ENCODE data around the gene MAGEA8.
"Not testable (repeated sequence)": the region's sequence is repeated elsewhere in the genome, so short reads cannot be mapped to it uniquely, and the experiment has no call there.

Gene MAGEA8, protein sequence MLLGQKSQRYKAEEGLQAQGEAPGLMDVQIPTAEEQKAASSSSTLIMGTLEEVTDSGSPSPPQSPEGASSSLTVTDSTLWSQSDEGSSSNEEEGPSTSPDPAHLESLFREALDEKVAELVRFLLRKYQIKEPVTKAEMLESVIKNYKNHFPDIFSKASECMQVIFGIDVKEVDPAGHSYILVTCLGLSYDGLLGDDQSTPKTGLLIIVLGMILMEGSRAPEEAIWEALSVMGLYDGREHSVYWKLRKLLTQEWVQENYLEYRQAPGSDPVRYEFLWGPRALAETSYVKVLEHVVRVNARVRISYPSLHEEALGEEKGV
- total RNA-seq, result 0 reads per million in 2 donors

DNA sequence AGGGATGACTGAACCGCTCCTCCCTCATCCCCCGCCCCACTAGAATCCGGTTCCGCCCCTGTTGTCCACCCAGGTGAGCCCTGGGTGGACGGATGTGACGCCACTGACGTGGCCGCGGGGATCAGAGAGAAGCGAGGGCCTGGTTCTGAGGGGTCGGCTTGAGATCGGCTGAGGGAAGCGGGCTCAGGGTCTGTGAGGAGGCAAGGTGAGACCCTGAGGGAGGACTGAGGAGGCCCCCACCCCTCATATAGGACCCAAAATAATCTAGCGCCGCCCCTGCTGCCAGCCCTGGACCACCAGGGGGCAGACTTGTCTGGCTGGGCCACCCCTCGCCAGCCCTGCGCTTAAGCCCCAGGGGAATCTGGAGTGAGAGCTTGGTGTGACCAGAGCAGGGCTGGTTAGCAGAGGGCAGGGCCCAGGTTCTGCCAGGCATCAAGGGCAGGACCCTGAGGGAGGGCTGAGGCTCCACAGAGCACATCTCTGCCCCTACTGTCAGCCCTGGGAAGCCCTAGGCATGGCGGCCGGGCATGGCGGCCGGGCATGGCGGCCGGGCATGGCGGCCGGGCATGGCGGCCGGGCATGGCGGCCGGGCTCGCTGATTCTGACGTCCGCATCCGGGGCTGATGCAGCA lies at the start of gene MAGEA8:
MAGEA8 (plus strand) TSS at position 103 of the 631 bp plus-strand sequence. CDS start 3,090 bp downstream, outside the sequence.
- DNase-seq, result no peak

DNA sequence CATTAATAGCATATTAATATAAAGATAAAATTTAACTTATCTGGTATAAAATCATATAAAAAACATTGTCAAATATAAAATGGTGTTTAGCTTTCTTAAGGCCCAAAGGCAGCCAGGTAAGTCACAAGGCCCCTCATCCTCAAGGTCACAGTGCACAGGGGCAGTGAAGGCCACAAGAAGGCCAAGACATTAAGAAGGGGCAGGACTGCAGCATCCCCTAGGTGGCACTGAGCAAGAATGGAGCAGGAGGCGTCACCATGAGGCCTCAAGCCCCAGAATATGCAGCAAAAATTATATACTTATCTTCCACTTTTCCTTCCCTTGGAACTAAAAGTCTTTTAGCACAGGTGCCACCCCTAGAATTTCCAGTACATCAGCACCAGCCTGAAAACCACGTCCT lies 49.5 kb upstream of the MAGEA8 start:
- no peak for DNase-seq

DNA sequence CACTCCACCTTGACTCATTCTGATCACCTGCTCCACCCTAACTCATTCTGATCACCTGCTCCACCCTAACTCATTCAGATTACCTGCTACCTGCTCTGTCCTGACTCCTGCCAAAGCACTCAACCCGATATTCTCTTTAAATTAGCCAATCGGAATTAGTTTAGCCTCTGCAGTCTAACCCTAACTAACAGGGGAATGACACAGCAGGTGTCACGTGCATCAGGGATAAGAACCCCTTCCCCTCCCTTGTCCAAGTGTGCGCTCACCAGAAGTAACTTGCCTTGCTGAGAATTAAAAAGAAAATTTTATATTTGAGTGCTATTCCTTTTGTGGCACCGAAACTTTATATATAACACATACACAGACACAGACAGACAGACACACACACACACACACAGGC lies 44.3 kb upstream of the MAGEA8 start:
- DNase-seq, result not testable (repeated sequence)

DNA sequence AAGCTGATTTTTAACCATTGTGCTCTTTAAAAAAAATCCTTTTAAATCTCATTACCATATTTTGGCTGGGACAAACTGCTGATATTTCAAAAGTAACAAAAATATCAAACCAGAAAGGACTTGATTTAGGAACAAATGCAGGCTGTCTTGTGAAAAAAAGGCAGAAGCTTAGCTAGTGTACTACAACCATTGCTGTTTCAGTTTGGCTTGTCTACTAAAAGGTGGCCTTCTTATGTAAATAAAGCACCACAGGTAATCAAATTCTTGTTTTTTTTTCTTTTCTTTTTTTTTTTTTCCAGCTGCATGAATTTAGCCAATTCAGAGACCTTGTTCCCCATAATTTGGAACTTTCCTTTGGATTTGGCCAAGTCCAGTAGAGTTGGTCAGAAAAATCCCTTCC lies 43.8 kb upstream of the MAGEA8 start:
- DNase-seq, result no peak

DNA sequence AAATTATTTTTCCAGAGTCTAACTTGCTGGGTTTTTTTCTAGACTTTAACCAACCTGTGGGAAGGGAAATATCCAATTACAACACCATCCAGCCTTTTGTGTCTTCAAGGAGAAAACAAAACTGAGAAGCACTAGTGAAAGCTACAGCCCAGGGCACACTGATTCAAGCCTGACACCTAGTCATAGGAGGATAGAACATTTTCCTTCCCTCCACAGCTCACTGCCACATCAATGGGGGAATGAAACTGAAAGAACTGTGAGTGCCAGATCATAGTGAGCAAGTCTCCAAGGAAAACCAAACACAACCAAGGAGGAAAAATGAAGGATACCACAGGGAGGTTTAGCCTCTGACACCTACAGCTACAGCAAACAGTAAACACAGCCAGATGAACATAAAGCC lies 43.3 kb upstream of the MAGEA8 start:
- no peak for DNase-seq

DNA sequence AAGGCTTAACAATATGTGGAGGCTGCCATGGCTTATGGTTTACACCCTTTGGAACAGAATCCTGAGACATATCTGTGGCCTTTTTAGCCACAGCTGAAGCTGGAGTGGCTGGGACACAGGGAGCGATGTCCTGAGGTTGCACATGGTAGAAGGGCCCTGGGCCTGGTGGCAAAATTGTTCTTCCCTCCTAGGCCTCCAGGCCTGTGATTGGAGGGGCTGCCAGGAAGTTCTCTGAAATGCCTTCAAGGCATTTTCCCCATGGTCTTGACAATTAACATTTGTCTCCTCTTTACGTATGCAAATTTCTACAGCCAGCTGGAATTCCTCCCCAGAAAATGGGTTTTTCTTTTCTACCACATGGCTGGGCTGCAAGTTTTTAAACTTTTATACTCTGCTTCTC lies 39.1 kb upstream of the MAGEA8 start:
- DNase-seq, result no peak

DNA sequence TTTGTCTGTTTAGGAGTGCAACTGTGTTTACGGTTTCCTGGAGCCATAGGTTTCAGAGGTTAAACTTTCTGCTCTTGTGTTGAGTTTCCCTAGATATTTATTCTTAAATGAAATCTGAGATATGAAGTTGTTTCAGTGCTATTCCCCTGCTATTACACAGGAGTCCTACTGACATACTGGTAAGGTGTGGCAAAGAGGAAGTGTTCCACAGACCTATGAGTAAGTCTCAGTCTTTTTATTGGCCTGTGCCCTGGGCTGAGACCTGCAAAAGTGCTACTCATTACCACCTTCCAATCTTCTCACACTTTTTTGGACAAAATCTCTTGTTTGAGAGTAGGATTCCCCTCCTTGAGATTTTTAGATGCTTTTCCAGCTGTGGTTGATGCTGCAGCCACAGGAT lies 35.6 kb upstream of the MAGEA8 start:
- no peak for DNase-seq

DNA sequence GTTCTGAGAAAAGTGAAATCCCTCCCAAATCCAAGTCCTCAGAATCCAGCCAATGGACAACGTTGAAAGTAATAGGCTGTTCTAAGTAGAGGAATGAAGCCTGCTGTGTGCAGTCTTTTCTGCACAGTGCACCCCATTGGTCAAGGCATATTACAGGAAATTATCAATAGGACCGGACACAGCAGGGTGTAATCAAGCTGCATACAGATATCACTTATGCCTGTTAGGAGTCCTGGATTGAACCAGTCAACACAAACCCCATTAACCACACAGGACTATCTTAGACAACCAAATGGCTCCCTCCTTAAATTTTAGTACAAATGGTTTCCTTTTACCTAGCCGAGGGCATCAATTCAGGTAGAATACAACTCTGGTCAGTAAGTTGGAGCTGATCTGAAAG lies 34.2 kb upstream of the MAGEA8 start:
- no peak for DNase-seq

DNA sequence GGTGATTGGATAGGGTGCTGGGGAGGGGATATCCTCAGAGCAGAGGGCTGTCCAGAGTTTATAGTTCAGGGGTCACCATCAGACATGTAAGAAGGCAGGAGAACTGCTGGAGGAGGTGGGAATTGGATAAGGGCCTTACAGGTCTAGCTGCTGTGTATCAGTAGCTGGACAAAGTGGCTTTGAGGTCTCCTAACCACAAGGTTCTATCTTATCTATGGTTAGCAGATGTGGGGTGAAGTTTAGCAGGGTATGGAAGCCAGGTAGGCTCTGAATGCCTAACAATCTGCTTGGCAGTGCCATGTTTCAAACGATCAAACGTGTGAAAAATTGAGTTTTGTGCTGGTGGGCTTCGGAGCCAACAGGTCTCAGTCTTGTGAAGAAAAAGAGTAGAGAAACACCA lies 32.1 kb upstream of the MAGEA8 start:
- no peak for DNase-seq

DNA sequence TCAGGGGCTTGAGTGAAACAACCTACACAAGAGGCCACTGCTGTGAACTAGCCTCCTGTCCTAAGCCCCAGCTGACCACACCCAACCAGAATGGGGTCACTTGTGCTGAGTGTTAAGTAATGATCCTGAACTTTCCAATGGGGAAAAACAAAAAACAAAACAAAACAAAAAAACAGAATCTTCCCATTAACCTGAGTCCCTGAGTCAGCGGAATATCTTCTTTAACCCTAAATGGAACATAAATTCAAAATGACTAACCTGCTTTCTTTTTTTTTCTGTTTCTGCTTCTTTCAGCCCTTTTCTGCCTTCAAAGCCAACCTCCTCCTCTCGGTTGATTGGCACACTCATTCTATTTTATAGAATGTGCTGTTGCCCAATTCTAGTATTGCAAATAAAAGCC lies 31.2 kb upstream of the MAGEA8 start:
- no peak for DNase-seq

DNA sequence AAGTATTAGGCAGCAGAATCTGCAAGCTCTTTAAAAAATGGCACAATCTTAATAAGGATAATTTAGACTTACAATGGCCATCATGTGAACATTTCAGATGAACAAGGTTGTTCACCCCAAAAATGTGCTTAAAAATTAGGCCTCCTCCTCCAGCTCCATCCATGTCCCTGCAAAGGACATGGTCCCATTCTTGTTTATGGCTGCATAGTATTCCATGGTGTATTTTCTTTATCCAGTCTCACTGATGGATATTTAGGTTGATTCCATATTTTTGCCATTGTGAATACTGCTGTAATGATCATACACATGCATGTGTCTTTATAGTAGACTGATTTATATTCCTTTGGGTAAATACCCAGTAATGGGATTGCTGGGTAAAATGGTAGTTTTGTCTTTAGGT lies 29.1 kb upstream of the MAGEA8 start:
- DNase-seq, result no peak

DNA sequence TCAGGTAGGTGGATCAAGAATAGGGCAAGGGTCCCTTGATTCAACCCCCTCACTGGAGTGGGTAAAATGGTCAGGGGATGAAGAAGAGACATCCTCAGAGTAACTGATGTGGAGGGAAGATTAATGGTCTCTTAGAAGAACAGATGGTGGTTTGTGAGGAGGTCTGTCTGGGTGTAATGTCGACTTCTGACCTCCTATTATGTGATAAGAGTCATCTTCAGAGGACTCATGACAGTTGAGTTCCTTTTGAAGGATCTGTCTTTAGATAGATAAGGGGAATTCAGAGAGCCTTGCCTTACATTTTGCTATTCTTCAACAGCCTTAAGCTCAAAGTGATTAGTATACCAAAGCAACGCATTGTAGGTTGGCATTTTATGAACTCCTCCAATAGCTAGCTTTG lies 27.1 kb upstream of the MAGEA8 start:
- DNase-seq, result no peak

DNA sequence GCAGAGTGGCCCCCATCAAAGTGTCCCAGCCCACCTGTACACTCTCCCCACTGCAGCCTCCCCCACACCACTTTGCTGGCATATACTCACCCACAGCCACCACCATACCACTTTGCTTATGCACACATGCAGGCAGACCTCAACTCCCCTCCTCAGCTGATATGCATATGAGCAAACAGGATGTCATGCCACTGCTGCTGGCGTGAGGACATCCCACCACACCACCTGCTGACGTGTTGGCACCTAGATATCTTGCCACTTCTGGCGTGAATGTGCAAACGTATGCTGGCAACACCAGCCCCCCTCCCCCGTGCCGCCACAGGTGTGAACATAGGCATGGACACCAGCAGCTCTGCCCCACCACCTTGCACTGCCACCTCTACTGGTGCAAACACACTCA lies 22.4 kb upstream of the MAGEA8 start:
- DNase-seq, result no peak

DNA sequence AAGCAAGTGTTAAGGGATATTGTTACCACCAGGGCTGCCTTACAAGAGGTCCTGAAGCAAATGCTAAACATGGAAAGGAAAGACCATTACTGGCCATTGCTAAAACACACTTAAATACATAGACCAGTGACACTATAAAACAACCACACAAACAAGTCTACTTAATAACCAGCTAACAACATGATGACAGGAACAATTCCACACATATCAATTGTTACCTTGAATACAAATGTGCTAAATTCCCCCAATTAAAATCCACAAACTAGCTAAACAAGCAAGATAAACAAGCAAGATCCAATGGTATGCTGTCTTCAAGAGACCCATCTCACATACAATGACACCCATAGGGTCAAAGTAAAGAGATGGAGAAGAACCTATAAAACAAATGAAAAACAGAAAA lies 20.5 kb upstream of the MAGEA8 start:
- no peak for DNase-seq

DNA sequence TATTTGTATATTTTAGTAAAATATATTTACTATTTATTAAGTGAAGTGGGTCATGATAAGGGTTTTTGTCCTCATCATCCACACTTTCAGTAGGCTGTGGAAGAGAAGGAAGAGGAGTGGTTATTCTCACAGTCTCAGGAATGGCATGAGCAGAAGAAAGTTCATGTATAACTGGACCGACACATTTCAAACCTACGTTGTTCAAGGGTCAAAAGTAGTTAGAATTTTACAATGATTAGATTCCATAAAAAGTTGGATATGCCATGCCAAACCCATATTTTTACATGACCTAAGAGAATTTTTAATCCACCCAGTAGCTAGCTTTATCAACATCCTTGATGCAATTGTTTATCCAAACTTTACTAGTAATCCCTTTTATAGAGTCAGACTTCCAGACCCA lies 15.6 kb upstream of the MAGEA8 start:
- DNase-seq, result no peak

DNA sequence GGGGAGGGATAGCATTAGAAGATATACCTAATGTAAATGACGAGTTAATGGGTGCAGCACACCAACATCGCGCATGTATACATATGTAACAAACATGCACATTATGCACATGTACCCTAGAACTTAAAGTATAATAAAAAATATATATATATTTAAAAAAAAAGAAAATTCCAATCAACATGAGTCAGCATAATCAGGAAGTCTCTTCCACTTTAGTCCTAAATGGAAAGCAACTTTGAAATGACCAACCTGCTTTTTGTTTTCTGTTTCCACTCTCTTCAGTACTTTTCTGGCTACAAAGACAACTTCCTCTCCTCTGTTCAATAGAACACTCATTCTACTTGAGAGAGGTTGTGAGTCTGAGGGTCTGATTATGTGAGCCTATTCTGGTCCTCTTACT lies 13.5 kb upstream of the MAGEA8 start:
- DNase-seq, result no peak

DNA sequence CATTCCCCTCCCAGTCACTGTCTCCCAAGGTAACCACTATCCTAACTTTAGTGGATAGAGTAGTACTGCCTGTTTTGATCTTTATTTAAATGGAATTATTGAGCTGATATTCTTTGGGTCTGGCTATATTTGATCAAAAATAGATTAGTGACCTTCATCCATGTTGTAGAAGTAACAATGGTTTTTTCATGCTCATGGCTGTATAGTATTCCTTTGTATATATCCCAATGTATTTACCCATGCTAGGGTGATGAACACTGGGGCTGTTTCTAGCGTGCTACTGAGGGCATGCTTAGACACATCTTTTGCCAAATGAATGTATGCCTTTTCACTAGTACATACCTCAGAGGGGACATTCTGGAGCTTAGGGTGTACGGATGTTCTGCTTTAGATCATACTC lies 10.1 kb upstream of the MAGEA8 start:
- no peak for DNase-seq

DNA sequence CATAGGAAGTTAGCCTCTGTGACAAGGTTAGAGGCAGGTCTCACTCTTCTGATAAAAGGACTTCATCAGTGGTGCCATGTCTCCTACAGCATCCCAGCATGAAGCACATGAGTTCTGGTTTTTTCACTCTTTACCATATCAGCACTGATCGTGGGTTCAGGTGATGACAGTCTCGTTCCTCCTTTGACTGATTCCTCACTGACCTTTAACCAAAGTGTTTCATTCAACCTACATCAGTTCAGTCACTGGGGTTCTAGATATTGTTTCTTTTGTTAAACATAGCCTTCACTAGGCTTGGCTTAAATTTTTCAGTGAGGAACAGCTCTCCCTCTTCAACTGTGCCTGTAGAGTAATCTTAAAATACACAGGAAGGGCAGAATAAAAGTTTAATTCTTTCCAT lies 9.6 kb upstream of the MAGEA8 start:
- DNase-seq, result no peak

DNA sequence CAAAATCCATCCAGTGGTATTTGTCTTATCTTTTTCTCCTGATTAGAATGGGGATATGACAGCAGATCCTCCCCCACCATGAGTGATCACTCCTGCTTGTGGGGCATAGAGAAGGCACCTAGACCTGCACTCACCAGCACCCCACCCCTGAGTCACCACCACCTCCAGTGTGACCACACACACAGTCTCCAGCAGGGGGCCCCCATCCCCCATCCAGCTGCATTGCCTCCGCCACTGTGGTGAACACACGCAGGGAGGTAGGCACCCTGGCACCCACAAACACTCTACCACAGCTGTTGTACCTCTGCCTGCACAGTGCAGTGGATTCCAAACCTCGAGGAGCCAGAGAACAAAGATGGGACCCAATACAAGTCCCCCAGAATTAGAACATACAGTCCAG lies 9.0 kb upstream of the MAGEA8 start:
- DNase-seq, result no peak

DNA sequence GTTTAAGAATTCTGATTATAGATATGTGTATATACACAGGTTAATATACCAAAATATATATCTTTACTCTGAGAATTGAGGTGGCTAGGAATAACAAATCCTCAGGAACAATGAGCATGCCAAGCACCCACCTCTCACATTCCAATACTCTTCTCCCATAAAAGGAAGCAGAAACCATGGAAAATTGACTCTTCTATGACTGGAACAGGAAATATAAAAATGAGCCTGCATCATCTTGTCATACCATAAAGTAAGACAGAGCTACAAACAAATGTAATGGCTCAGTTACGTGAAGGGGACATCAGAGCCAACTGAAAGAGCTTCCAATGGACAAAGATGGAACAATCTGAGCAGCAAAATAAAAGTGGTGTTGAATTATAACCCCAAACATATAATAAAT lies 3.8 kb upstream of the MAGEA8 start:
- no peak for DNase-seq

DNA sequence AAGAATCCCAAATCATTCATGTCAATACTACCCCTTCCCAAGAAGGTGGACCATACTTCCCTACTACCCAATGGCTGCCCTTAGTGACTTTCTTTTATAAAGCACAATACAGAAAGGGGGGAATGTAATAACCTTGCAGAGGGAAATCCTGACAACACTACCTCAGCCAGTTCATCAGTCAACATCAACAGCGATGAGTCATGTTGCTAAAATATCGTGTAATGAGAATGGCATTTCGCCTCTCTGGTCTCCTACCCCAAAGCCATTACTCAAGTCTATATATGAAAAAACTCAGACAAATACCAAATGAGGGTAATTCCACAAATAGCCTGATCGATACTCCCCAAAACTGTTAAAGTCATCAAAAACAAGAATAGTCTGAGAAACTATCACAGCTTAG lies 3.3 kb upstream of the MAGEA8 start:
- DNase-seq, result no peak

DNA sequence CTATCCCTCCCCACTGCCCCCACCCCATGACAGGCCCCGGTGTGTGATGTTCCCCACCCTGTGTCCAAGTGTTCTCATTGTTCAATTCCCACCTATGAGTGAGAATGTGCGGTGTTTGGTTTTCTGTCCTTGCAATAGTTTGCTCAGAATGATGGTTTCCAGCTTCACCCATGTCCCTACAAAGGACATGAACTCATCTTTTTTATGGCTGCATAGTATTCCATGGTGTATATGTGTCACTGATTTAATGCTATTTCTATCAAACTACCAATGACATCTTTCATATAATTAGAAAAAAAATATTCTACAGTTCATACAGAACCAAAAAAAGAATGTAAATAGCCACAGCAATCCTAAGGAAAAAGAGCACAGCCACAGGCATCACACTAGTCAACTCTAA lies 9.8 kb downstream of the MAGEA8 start:
- not testable (repeated sequence) for DNase-seq

DNA sequence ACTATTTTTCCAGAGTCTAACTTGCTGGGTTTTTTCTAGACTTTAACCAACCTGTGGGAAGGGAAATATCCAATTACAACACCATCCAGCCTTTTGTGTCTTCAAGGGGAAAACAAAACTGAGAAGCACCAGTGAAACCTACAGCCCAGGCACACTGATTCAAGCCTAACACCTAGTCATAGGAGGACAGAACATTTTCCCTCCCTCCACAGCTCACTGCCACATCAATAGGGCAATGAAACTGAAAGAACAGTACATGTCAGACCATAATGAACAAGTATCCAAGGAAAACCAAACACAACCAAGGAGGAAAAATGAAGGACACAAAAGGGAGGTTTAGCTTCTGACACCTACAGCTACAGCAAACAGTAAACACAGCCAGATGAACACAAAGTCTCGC lies 17.6 kb downstream of the MAGEA8 start:
- DNase-seq, result no peak

DNA sequence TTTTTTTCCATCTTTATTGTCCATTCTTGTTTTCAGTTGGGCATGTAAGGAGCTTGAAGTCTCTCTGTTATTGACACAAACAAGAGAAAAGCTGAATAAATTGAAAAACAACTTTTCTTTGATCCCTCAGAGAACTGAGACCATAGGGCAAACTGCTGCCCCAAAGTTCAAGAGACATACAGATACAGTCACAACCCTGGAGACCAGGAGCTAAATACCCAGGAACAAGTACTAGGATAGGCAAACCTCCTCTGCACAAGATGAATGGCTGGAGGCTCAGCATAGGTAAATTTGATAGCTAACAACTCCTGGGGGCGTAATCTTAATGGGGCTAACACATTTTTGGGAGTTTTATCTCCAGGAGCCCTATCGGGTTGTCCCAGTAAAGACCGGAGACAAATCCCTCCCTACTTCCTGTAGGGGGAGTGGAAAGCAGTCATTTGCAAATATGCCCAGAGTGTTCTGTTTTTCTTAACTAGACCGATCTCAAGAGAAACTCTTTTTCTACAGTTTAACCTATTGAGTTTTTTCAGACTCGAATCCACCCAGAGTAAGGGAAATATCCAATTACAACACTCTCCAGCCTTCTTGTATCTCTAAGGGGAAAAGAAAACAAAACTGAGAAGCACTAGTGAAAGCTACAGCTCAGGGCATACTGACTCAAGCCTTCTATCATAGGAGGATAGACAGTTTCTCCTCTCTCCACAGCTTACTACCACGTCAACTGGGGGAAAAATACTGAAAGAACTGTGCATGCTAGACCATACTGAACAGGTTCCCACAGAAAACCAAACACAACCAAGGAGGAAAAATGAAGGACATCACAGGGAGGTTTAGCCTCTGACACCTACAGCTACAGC lies 23.1 kb downstream of the MAGEA8 start:
- DNase-seq, result no peak

All from activated gamma-delta T cell (primary cell).